Activated gamma-delta T cell treated with Interleukin-2 at 50 U/mL for 16 hours (primary cell): Measurements from ENCODE around the gene GPR32.
"Not testable (repeated sequence)": the region's sequence is repeated elsewhere in the genome, so short reads cannot be mapped to it uniquely, and the experiment has no call there.

ENCODE experiments used
- DNase-seq: peaks from one replicate; pipeline ENCODE4 v3.0.0-alpha.2; 2020

Gene GPR32, protein sequence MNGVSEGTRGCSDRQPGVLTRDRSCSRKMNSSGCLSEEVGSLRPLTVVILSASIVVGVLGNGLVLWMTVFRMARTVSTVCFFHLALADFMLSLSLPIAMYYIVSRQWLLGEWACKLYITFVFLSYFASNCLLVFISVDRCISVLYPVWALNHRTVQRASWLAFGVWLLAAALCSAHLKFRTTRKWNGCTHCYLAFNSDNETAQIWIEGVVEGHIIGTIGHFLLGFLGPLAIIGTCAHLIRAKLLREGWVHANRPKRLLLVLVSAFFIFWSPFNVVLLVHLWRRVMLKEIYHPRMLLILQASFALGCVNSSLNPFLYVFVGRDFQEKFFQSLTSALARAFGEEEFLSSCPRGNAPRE

DNA sequence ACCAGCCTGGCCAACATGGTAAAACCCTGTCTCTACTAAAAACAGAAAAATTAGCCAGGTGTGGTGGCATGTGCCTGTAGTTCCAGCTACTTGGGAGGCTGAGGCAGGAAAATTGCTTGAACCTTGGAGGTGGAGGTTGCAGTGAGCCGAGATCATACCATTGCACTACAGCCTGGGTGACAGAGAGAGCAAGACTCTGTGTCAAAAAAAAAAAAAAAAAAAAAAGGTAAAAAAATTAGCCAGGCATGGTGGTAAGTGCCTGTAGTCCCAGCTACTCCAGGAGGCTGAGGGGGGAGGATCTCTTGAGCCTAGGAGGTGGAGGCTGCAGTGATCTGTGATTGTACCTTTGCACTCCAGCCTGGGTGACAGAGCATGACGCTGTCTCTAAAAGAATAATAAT, at the start of gene GPR32:
TSS of gene GPR32 (plus strand) at position 301 of the 400 bp plus-strand sequence. CDS start 137 bp downstream, outside the sequence.
- DNase-seq: not testable (repeated sequence)

DNA sequence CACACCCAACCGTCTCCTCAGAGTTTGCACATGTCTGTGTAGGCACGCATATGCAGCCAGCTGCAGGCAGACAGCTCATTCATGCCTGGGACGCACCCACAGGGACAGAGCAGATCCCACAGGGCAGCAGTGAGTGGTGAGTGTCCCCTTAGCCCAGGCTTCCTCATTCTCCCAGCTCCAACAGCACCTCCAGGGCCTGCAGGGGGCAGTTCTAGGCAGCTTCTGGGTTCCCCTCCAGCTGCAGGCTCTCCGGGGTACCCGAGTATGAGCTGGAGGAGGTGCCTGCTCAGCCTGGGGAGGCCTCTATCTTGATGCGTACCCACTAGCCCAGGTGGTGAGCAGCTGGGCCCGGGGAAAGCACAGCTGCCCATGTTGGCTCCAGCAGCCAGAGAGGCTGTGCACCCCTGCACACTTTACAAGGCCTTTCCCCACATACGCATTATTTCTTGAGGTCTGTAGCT, 49.3 kb upstream of the GPR32 start:
- DNase-seq: no peak

DNA sequence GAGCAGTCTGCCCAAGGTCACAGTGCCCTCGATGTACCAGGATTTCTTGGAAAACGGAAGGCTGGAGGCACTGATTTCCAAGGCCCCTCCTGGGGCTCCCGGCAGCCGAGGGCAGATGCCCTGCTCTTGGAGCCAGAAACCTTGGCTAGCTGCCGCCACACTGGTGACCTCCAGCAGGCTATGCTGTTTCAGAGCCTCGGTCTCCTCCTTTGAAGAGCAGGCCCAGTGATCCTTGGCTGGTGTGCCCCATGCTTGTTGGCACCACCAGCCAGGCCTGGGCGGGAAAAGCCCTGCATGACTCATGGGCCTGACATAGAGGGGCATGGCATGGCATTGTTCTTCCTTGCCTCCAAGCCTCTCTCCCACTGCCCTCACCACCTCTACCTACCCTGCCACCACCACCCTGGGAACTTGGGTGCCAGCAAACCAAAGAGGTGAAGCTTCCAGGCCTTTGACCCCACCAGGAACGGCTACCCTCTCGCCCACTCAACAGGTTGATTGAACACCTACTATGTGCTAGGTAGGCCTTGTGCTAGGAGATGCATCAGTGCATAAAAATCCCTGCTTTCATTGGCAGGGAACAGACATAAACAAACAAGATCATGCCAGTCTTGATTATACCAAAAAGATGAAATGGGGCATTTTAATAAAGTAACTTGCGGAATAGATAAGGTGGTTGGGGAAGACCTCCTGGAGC, 48.7 kb upstream of the GPR32 start:
- DNase-seq: no peak

DNA sequence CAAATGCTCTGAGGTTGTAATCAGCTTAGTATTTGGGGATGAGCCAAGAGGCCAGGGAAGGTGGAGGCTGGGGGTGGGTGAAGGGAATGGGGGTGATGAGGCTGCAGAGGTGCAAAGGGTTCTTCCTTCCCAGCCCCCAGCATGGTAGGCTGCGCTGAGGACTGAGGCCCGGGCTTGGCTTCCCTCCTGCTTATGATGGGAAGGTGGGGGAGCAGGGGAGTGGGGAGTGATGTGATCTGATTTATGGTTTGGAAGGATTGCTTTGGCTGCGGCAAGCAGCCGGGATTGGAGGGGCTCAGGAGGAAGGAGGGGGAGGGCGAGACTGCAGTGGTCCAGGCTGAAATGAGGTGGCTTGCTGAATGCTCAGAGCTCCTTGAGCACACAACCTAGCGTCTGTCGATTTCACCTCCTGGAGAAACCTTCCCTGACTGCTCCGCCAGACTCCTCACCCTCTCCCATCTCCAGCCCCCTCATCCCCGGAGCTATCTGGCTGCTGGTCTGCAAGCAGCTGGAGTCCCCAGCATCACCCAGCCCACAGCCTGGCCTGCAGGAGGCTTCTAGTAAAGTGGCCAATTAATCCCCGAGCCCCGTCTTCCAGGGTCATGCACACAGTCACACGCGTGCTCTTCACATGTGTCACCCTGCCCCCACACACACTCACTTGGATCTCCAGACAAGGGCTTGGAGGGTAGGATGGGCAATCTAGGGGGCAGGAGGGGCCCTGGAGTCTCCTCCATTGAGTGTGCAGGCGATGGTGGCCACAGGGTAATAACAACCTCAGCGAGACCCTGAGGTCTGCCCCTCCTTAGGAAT, 47.9 kb upstream of the GPR32 start:
- no peak for DNase-seq

DNA sequence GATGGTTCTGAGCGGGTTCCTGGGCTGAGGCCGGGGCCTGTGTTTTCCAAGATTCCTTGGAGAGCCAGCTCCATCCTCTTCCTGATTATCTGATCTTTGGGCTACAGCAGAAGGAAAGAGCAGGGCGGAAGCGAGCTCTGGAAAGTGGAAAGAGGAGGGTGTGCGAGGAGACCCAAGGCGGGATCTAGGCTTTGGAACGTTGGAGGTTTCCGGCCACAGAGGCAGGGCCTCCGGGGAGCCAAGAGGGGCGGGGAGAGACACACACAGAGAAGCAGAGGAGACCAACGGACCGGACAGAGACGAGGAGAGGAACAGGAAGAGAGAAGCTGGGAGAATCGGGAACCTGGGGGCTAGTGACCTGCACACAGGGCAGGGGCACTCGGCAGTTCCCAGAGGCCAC, 47.2 kb upstream of the GPR32 start, which contains the start of gene CLEC11A:
TSS of gene CLEC11A (plus strand) at position 296 of the 400 bp plus-strand sequence. CDS start 162 bp downstream, outside the sequence.
- no peak for DNase-seq

DNA sequence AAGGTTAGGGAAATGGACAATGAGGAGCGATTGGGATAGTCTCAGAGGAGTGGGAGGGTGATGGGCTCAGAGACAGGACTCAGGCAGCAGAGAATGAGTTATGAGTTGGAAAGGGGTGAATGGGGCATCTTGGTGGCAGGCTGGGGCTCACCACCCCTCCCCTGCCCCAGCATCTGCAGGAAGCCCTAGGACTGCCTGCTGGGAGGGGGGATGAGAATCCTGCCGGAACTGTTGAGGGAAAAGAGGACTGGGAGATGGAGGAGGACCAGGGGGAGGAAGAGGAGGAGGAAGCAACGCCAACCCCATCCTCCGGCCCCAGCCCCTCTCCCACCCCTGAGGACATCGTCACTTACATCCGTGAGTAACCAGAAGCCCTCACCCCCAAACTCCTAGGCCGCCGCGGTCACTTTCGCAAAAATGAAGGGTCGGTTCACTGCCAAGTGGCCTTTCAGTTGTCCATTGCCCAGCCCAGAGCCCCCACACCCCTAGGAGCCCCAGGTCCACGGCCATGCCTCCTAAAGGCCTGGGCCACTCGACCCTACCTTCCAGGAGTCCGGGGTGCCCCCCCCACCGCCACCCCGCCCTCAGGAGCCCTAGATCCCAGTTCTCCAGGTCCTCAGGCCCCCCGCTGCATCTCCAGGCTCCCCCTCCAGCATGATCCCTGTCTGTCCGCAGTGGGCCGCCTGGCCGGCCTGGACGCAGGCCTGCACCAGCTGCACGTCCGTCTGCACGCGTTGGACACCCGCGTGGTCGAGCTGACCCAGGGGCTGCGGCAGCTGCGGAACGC, 46.3 kb upstream of the GPR32 start:
- no peak for DNase-seq

DNA sequence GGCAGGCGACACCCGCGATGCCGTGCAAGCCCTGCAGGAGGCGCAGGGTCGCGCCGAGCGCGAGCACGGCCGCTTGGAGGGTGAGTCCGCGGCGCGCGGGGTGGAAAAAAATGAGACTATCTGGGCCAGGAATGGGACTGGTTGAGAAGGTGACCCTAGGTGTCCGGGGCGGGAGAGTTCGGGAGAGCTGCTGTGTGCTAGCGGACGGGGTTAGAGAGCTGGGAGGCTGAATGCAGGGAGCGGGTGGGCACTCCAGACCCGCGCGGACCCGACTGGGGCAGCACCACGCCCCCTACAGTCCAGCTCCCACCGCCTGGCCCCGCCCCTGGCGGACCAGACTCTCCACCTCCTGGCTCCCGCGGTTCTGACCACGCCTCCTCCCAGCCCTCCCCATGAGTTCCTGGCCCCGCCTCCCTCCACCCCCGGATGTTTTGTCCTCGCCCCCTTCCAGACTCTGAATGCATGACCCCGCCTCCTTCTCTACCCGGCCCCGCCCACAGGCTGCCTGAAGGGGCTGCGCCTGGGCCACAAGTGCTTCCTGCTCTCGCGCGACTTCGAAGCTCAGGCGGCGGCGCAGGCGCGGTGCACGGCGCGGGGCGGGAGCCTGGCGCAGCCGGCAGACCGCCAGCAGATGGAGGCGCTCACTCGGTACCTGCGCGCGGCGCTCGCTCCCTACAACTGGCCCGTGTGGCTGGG, 45.6 kb upstream of the GPR32 start:
- DNase-seq: peak; percentile 96

DNA sequence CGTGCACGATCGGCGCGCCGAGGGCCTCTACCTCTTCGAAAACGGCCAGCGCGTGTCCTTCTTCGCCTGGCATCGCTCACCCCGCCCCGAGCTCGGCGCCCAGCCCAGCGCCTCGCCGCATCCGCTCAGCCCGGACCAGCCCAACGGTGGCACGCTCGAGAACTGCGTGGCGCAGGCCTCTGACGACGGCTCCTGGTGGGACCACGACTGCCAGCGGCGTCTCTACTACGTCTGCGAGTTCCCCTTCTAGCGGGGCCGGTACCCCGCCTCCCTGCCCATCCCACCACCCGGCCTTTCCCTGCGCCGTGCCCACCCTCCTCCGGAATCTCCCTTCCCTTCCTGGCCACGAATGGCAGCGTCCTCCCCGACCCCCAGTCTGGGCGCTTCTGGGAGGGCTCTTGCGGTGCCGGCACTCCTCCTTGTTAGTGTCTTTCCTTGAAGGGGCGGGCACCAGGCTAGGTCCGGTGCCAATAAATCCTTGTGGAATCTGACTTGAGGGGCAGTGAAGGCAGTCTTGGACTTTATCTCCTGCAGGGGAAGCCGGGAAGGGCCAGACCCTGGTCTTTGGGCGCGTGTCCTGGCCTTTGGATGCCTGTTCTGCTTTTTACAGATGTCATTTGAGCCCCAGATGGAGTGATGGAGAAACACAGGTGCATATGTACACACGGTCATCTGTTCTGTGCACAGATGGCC, 44.9 kb upstream of the GPR32 start:
- no peak for DNase-seq

DNA sequence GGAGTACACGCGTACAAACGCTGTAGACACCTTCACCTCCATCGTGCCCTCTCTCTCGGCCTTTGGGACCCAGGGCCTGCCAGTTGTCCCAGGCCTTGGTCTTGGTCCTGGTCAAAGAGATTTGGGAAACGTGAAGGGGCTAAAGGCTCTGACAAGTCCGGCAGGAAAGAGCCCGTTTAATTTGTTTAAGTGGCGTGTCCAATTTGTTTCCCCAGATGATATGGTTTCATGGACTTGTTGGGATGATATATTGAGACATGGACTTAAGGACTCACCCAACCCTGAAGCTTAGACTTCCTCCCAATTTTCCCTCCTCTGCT, 44.4 kb upstream of the GPR32 start:
- no peak for DNase-seq

DNA sequence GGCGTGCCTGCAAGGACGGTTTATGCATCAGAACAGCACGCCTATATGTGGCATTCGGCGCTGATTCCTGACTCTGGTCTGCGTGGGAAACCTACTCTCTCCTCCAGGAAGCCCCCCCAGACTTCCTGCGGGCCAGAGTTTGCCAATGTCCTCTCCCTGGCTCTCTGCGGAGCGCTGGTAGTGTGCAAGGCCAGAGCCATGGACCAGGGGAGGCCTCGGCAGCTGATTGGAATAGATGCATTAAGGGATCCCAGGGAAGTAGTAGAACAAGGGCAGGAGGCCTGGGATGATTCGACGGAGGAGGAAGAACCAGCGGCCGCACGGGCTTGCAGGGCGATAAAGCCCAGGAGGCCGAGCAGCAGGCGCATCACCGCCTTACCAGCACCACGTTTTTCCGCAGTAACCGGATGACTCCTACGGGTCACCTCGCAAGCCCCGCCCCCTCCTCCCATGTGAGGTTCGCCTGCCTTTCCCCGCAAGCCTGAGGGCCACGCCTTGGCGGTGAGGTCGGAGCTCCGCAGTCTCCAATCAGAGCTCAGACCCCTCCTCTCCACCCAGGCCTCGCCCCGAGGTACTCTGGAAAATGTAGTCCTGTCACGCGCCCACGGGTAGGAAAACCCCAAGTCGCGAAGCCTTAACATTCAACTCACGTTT, 42.1 kb upstream of the GPR32 start:
- DNase-seq: peak; percentile 68

DNA sequence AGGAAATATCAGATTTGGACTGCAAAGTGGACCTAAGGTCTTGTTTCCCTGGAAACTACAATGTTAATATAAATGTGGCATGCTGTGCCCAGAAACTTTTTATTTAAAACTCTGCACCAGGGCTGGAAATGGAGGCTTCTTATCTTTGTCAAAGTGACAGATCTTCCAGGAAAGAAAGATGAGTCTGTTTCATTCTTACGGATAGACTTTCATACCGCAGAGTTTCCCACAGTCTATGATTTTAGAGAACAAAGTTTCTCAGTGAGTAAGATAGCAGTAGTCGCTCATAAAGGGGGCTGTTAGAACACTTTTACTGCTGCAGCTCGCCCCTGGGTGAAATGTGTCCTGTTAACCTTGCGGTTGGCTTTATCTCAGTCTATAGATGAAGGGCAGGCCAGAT, 40.4 kb upstream of the GPR32 start:
- no peak for DNase-seq

DNA sequence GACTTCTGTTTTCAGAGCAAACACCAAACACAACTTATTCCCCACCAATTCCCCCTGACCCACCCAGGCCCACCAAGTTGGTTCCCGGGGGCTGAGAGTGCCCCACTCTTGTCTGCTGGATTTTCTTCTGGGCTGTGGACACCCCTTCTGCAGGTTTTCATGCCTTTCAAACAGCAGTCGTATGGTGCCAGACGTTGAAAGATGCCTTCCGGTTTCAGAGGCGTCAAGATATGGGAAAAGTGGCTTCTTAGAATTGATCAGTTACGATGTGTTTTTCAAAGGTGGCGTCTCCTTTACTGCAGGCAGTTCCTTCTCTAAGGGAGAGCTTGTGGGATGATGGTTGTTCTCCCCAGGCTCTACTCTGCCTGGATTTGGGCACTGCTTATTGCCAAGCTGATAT, 34.4 kb upstream of the GPR32 start:
- DNase-seq: no peak

DNA sequence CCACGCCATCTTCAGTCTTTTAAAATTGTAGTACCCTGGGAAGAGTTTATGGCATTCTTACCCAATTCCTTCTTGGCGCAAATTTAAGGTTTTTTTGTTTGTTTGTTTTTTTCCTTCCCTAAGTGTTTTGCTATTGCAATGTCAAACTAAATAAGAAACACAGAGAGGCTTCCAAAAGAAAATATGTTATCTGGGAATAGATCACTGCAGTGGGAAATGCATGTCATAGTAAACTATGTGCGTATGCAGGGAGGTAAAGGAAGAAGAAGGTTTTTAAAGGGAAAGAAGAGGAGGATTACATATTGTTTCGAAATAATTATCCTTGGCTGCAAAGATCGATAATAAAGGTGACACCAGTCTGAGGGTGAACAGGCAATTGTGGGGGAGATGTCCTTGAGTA, 33.9 kb upstream of the GPR32 start:
- DNase-seq: no peak

DNA sequence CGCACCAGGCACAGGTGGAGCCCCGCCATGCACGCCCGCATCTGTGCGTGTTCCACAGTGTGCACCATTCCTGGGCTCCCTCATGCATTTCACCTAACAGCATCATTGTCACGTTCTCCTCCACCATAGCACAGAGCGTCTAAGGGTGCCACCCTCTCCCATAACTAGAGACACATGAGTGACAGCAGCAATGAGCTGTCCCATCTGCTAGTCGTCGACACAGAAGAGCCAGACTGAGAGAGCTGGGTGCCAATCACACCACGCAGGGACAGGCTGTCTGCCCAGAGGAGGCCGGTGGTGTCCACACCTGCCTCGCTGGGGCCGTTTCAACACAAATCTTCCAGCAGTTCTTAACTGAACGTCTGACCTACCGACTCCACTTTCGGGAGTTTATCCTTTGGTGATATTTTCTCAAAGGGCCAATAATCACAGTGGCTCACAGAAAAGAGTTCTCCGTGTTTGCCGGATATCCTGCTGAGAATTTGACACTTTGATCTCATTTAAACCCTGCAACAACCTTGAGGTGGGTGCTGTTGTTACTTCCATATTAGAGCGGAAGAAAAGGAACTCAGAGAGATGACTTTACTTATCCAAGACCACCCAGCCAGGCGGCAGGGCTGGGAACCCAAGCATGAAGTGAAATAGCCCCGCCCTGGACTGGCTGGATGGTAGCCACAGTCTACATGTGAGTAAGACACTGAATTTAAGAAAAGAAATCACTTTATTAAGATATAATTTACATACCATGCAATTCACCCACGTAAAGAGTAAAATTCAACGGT, 30.9 kb upstream of the GPR32 start:
- DNase-seq: no peak

DNA sequence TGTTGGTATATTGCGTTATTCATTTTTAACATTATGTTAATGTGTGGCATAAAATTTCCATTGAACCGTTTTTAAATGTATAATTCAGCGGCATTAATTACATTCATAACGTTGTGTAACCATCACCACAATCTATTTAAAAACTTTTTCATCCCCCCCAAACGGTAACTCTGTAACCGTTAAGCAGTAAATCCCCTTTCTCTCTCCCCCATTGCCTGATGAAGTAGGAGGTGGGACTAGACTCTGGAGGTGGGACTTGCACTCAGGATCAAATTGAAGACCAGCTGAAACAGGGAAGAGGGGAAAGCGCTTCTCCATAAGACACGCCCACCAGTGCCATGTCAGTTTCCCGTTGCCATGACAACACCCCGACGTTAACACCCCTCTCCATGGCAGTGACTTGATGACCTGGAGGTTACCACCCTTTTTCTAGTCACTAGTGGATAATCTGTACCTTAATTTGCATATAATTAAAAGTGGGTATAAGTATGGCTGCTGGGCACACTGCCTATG, 30.3 kb upstream of the GPR32 start:
- DNase-seq: no peak

DNA sequence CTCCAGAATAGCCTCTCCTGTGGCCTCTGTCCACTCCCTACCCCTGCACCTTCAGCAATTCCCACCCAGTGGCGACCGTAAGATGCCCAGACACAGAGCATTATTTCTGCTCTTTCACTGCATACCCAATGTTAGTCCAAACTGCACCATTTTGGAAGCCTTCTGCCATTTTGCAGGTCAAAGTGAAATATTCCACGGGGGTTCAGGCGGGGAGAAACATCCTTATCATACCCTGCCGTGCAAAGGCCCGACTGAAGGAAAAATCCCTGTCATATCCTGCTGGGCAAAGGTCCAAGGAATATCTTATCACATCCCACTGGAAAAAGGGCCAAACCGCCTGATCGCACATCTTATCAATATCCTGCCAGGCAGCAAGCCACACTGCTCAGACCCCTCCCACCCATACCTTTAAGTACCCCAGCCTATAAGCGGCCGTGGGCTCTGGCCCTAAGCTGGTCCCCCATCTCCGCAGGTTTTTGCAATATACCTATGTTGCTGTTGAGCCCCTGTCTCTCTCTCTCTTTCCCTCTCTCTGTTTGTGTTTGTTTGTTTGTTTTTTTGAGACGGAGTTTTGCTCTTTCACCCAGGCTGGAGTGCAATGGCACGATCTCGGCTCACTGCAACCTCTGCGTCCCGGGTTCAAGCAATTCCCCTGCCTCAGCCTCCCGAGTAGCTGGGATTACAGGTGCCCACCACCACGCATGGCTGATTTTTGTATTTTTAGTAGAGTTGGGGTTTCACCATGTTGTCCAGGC, 28.9 kb upstream of the GPR32 start:
- no peak for DNase-seq

DNA sequence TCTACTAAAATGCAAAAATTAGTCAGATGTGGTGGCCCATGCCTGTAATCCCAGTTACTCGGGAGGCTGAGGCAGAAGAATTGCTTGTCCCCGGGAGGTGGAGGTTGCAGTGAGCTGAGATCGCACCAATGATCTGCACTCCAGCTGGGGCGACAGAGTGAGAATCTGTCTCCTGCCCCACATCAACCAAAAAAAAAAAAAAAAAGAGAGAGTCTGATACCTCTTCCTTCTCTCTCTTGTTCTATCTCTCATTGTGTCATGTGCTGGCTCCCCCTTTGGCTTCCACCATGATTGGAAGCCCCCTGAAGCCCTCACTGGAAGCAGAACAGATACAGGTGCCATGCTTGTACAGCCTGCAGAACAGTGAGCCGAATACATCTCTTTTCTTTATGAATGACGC, 26.7 kb upstream of the GPR32 start:
- DNase-seq: no peak

DNA sequence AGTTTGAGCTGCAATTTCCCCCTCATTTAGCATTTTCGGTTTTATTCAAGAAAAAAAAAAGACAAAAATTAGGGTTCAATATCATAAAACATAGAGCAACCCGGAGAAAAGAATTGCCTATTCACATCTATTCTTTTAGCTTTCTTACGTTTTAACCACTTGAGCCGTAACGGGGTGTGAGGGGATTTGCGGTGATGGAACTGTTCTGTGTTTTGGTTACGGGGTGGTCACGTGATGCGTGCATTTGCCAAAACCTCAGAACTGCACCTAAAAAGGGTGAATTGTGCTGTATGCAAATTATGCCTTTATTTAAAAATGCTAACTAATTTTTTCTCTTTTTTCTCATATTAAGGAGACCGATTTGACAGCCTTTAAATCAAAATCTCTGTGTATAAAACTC, 25.0 kb upstream of the GPR32 start:
- DNase-seq: no peak

DNA sequence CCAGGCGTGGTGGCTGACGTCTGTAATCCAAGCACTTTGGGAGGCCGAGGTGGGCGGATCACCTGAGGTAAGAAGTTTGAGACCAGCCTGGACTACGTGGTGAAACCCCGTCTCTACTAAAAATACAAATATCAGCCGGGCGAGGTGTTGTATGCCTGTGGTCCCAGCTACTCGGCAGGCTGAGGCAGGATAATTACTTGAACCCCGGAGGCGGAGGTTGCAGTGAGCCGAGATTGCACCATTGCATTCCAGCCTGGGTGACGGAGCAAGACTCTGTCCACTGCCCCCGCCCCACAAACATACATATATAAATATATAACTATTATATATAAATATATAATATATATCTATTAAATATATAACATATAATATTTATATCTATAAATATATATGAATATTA, 23.1 kb upstream of the GPR32 start:
- DNase-seq: not testable (repeated sequence)
